GM12874 (cell line): Measurements from ENCODE around the gene SUN2.

ENCODE experiments used
- TF ChIP-seq, protein P1 (sequence below): IDR thresholded peaks from 2 replicates; pipeline ENCODE4 v1.5.1; 2011; ENCODE audit warnings: low read depth, mild to moderate bottlenecking, control low read depth, low read length, moderate library complexity; ENCODE audit not compliant: insufficient read depth

SUN2 gene

DNA sequence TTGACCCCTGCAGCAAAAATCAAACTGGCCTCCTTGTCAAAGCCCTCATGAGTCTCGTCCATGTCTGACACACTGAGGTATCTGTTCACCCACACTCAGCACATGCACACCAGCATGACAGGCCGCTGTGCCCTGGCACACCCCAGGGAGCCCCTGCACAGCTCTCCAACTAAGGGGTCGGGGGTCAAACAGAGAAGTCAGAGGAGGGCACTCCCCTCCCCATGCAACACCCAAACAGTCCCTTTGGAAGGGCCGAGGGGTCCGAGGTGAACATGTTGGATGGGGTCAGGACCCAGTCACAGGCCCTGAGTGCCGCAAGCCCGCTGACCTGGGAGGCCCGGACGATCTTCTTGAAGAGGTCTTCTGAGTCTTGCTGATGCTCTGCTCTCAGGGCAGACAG, 14.6 kb downstream of the SUN2 start:
- TF ChIP-seq, protein P1, sequence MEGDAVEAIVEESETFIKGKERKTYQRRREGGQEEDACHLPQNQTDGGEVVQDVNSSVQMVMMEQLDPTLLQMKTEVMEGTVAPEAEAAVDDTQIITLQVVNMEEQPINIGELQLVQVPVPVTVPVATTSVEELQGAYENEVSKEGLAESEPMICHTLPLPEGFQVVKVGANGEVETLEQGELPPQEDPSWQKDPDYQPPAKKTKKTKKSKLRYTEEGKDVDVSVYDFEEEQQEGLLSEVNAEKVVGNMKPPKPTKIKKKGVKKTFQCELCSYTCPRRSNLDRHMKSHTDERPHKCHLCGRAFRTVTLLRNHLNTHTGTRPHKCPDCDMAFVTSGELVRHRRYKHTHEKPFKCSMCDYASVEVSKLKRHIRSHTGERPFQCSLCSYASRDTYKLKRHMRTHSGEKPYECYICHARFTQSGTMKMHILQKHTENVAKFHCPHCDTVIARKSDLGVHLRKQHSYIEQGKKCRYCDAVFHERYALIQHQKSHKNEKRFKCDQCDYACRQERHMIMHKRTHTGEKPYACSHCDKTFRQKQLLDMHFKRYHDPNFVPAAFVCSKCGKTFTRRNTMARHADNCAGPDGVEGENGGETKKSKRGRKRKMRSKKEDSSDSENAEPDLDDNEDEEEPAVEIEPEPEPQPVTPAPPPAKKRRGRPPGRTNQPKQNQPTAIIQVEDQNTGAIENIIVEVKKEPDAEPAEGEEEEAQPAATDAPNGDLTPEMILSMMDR: no peak

DNA sequence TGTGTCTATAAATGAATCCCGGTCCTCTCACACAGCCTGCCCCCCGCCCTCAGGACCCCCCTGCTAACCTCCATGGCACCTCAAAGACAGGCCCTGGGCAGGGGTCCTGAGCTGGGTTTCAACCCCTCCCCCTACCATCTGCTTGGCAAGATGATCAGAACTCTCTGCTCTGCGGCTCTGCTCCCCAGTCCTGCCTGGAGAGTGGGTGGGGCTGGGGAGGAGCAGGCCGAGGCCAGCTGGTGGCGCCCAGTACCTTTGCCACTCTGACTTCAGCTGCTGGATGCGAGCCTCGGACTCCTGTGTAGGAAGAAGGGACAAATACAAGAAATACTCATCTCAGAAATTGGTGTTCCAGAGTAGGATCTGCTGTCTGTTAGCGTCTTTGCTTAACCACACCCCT, 15.0 kb downstream of the SUN2 start:
- TF ChIP-seq, protein P1: no peak

DNA sequence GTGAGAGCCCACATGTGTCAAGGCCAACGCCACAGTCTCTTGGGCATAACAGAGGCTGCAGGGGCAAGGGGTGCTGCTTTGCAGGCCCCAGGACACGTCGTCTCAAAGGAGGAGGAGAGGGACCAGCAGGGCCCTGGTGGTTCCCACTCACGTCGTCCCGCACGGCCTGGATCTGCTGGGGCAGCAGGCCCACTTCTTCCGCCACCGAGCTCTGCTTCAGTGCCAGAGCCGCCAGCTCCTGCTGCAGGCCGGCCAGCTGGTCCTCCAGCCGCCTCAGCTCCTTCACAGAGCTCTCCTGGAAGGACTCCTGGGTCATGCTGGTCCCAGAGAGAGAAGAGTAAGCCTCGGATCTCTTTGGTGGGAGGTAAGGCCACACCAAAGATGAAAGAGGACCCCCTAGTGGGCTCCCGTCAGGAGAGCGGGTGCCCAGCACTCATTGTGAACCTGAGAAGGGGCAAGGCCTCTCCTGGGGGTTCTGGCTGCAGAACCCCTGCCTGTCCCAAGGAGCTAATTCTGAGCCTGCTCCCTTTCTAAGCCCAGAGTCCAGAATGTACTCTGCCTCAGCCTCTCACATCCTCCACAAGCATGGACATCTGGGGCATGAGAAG, 15.6 kb downstream of the SUN2 start:
- TF ChIP-seq, protein P1: no peak

DNA sequence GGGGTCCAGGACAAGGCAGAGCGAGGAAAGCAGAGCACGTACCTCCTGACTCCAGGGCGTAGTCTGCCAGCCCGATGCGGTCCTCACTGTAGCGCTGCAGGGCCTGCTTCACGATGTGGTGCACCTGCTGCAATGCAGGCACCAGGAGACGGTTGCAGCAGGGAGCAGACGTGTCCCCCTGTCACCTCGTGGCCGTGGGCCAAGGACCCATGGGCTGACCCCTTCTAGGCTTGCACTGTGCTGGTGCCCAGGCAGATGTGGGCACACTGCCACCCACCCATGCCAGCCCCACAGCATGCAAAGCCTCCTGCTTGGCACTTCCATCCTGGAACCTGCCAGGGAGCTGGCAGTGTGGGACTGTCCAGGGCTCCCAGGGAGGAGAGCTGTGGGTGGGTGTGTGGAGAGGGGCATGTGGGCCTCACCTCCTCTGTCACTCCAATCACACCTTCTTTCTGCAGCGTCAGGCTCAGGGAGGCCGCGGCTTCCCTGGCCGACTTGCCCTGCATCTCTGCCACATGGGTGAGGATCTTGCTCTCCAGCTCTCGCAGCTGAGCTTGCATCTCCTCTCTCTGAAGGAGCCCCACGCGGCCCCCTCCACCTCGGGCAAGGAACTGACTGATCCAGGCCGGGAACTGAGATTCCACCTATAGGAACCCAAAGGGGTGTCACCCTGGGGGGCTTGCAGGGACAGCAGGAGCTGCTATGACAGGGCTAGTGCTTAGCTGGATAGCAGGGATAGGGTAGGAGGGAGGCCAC, 16.3 kb downstream of the SUN2 start:
- TF ChIP-seq, protein P1: no peak

DNA sequence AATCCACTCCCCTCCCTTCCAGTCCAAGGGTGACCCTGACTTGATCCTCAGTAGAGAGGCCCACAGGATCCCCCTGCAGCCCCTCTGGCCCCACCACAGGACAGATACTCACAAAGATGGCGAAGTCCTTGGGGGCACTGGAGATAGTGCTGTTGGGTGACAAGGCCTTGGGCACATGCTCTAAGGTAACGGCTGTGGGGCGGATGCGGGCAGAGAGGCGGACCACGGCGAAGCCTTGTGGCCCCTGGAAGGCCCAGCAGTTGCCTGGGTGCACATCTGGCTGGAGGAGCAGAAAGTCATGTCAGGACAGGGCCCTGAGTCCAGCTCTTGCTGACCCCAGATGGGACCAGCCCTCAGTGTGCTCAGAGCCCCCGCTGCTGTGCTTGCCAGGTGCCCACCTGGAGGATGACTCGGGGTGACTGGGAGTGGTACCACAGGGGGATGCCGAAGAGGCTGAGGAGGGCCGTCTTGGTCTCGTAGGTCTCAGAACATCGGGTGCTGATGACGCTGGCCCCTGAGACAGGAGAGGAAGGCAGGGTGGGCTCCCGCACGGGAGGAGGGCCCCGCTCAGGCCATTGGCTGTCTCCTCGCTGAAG, 17.2 kb downstream of the SUN2 start:
- TF ChIP-seq, protein P1: no peak

DNA sequence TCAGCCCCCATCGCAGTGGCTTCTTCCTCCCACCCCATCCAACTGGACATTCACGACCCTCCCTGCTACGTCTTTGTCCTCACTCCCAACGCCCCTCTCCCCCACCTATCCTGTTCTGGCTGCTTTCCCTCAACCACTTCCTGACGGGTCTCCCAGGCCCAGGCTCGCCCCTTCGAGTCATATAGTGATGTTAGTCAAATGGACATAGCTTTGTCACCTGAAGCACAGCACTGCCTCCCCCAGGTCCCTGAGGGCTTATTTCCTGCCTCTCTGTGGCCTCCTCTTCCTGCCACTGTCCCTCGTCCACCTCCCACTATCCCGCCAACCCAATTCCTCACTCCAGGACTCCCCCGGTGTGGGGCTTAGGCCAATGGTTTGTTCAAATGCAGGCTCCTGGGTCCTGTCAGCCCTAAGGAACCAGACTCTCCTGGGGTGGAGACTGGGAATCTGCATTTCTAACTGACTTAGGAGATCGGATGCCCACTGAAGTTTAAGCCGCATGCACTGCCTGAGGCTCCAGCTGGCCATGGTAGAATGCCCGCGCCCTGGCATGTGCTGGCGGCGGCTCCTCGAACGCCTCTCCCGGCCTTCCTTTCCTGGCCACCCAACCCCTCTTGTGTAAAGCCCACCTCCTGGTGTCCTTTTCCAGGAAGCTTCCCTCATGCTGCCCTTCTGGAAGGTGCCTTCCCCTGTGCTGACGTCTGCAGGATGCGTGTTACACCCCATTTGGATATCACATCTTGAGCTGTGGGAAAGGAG, 18.3 kb downstream of the SUN2 start:
- TF ChIP-seq, protein P1: no peak

DNA sequence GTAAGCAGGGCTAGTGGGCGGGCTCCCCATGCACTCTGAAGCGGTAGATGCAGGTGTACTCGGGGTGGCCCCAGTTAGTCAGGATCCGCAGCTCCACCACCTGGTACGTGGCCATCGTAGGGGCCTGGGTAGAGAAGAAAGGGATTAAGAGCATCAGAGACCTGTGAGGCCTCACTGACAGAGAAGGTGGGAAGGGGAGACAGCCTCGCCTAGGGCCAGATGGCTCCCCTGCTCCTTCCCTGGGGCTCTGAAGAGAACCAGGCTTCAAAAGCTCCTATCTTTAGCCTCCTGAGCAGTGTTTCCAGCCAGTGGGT, 19.6 kb downstream of the SUN2 start:
- TF ChIP-seq, protein P1: no peak
